ENCODE results near the gene TSC2. TPM values are rescaled to one million over a fixed set of nuclear protein-coding genes. Genes with fewer than 3 reads are reported as not detected.

Gene TSC2
- total and polyA plus RNA-seq, 2 of the 13 experiments (the other 11 are each of a cell fraction or from before 2014, with no cell fraction given) = 19.6 to 40.4 TPM

GRCh38 chr16:2058420-2058819 is 10.6 kb downstream of the TSC2 start:
- in situ Hi-C loops (cut with HindIII; ENCODE audit: extremely low pct_ligation_motif_present, low pct_unique_long_range_greater_than_20kb) = loop anchor here (5.0 kb wide), 1 partner anchor 36 kb away; no protein-coding TSS in a partner anchor
- ATAC-seq = no peak
- no peak for DNase-seq (ENCODE audit: low spot score)
- ChIA-PET POLR2A (no interaction called here), CTCF (ENCODE audit: low intra/inter-chr PET ratio, low total read pairs) (no interaction called here)
- Histone ChIP-seq H4K20me1 (ENCODE audit: insufficient read depth, low read length) (no peaks in the 10 kb centered on the region), H3K9me3 (ENCODE audit: low read length) (no peaks in the 10 kb centered on the region), H3K36me3 (replicated peaks in 1 of 2; ENCODE audit: control insufficient read depth in 1 of 2, insufficient read depth in 2 of 2, low read length in 2 of 2) (peaks cover 12 to 13% of the 10 kb centered on the region in 2 experiments; a peak in 3 of 5 replicates), H3K9ac (ENCODE audit: insufficient read depth, low read depth, low read length) (no peak overlapping the region), H3K27me3 (ENCODE audit: control insufficient read depth in 1 of 2, insufficient read depth in 2 of 2, low read length in 2 of 2) (no peaks in the 10 kb centered on the region), H2AFZ (ENCODE audit: low read length) (no peak overlapping the region), H3K4me2 (ENCODE audit: low read depth, low read length) (no peak overlapping the region), H3K4me3 (replicated peaks in 1 of 3; ENCODE audit: insufficient read depth in 1 of 3, low read depth in 2 of 3, low read length in 3 of 3) (no peak overlapping the region), H3K79me2 (ENCODE audit: insufficient read depth, low read length) (no peaks in the 10 kb centered on the region), H3K4me1 (ENCODE audit: insufficient read depth, low read length) (no peaks in the 10 kb centered on the region), H3K27ac (ENCODE audit: extremely low read length, insufficient read depth, low read length) (no peak overlapping the region)
- WGBS (ENCODE audit: low lambda C conversion rate) = 93% methylated on average over 12 of the region's 13 CpGs
- intact Hi-C loops (cut with micrococcal nuclease; ENCODE audit: unreplicated experiment) = no loop called here
- no TSS peak for BruUV-seq (replicated peaks)
- TF ChIP-seq FOXO4 (CRISPR knock-in tag; conservative IDR thresholded peaks at IDR 0.05) = no peak
- FAIRE-seq = no peak

- Histone ChIP-seq H3K4me1 (ENCODE audit: insufficient read depth, low read length) (no peaks in the 10 kb centered on the region), H4K20me1 (ENCODE audit: insufficient read depth, low read length) (no peaks in the 10 kb centered on the region), H3K79me2 (ENCODE audit: insufficient read depth, low read length) (no peaks in the 10 kb centered on the region), H3K27ac (ENCODE audit: extremely low read length, insufficient read depth, low read length) (no peak overlapping the region), H2AFZ (ENCODE audit: low read length) (no peak overlapping the region), H3K27me3 (ENCODE audit: control insufficient read depth in 1 of 2, insufficient read depth in 2 of 2, low read length in 2 of 2) (no peaks in the 10 kb centered on the region), H3K9me3 (ENCODE audit: low read length) (no peaks in the 10 kb centered on the region), H3K4me2 (ENCODE audit: low read depth, low read length) (no peak overlapping the region), H3K4me3 (replicated peaks in 1 of 3; ENCODE audit: insufficient read depth in 1 of 3, low read depth in 2 of 3, low read length in 3 of 3) (no peak overlapping the region), H3K9ac (ENCODE audit: insufficient read depth, low read depth, low read length) (no peak overlapping the region), H3K36me3 (replicated peaks in 1 of 2; ENCODE audit: control insufficient read depth in 1 of 2, insufficient read depth in 2 of 2, low read length in 2 of 2) (peaks cover 8 to 9% of the 10 kb centered on the region in 2 experiments; a peak in 3 of 5 replicates)
- DNase-seq (ENCODE audit: low spot score) = no peak
- no peak for ATAC-seq
- POLR2A ChIA-PET = no interaction called here
- in situ Hi-C loops (cut with HindIII; ENCODE audit: extremely low pct_ligation_motif_present, low pct_unique_long_range_greater_than_20kb) = loop anchor here (5.0 kb wide), 1 partner anchor 37 kb away; no protein-coding TSS in a partner anchor
- BruUV-seq (replicated peaks) = no TSS peak
- no peak for FAIRE-seq
- intact Hi-C loops (cut with micrococcal nuclease; ENCODE audit: unreplicated experiment) = no loop called here
- CTCF ChIA-PET (ENCODE audit: low intra/inter-chr PET ratio, low total read pairs) = no interaction called here
- 91% methylated on average over 8 of the region's 10 CpGs for WGBS (ENCODE audit: low lambda C conversion rate)
- no peak for TF ChIP-seq ZNF20 (CRISPR knock-in tag; IDR thresholded peaks at IDR 0.05)
- no peak for TF ChIP-seq ATF3 (CRISPR knock-in tag; IDR thresholded peaks at IDR 0.05)
Observed at GRCh38 chr16:2058872-2059271, 11.1 kb downstream of the TSC2 start.
